ENCODE data around the gene IGFALS.

The IGFALS gene

DNA sequence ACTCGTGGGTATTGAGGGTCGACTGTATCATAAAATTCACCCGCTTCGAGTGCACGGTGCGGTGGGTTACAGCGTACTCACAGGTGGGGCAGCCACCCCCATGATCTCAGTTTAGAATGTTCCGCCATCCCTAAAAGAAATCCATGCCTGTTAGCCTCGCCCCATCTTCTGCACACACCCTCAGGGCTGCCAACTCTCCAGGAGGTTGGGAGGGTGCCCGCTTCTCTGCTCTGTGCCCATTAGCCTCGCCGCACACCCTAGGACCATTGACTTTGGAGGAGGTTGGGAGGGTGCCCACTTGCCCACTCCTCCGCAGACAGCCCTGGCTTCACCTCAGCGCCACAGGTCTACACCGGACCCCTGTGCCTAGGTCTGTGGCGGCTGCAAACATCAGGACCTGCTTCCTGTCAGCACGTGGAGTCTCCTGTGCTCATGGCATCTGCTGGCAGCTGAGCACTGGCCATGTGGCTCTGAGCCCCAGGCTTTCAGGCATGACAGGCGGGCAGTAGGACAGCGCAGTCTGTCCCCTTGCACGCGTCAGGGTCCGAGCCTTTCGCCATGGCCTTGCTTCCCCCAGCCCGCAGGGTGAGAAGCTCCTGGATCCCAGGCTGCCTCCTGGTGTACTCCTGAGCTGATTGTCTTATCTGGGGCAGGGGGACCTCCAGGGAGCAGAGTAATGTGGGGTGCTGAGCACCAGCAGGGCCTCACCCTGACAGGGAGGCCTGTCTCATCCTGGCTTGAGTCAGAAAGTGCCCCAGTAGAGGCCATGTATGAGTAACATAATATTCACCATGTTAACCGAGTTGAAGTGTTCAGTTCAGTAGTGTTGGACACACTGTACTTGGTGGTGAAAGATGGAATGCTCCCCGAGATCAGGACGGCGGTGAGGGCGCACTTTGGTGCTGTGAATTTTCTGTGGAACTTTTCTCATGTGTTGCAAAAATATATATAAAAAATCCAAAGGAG is 44.1 kb downstream of the IGFALS start:
- peak in 1 of 2 donors; percentile 67 for DNase-seq (ENCODE audit: low read depth in 2 of 2)
- no peak overlapping the region for H3K4me3 ChIP-seq (replicated peaks in 1 of 2; ENCODE audit: low read depth in 2 of 2, low read length in 2 of 2)
- TF ChIP-seq, protein P1, sequence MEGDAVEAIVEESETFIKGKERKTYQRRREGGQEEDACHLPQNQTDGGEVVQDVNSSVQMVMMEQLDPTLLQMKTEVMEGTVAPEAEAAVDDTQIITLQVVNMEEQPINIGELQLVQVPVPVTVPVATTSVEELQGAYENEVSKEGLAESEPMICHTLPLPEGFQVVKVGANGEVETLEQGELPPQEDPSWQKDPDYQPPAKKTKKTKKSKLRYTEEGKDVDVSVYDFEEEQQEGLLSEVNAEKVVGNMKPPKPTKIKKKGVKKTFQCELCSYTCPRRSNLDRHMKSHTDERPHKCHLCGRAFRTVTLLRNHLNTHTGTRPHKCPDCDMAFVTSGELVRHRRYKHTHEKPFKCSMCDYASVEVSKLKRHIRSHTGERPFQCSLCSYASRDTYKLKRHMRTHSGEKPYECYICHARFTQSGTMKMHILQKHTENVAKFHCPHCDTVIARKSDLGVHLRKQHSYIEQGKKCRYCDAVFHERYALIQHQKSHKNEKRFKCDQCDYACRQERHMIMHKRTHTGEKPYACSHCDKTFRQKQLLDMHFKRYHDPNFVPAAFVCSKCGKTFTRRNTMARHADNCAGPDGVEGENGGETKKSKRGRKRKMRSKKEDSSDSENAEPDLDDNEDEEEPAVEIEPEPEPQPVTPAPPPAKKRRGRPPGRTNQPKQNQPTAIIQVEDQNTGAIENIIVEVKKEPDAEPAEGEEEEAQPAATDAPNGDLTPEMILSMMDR (IDR thresholded peaks at IDR 0.05; ENCODE audit: low read depth, low read length) = no peak

GRCh38 chr16:1747934-1748333 is 45.6 kb downstream of the IGFALS start:
- H3K4me3 ChIP-seq (replicated peaks in 1 of 2; ENCODE audit: low read depth in 2 of 2, low read length in 2 of 2) = no peak overlapping the region
- TF ChIP-seq, protein P1 (IDR thresholded peaks at IDR 0.05; ENCODE audit: low read depth, low read length) = no peak
- no peak for DNase-seq (ENCODE audit: low read depth in 2 of 2)

- H3K4me3 ChIP-seq (replicated peaks in 1 of 2; ENCODE audit: low read depth in 2 of 2, low read length in 2 of 2) = no peak overlapping the region
- TF ChIP-seq, protein P1 (IDR thresholded peaks at IDR 0.05; ENCODE audit: low read depth, low read length) = no peak
- peak in 1 of 2 donors; percentile 72 for DNase-seq (ENCODE audit: low read depth in 2 of 2)
These were observed 46.8 kb downstream of the IGFALS start for GRCh38 chr16:1746693-1747195.

DNA sequence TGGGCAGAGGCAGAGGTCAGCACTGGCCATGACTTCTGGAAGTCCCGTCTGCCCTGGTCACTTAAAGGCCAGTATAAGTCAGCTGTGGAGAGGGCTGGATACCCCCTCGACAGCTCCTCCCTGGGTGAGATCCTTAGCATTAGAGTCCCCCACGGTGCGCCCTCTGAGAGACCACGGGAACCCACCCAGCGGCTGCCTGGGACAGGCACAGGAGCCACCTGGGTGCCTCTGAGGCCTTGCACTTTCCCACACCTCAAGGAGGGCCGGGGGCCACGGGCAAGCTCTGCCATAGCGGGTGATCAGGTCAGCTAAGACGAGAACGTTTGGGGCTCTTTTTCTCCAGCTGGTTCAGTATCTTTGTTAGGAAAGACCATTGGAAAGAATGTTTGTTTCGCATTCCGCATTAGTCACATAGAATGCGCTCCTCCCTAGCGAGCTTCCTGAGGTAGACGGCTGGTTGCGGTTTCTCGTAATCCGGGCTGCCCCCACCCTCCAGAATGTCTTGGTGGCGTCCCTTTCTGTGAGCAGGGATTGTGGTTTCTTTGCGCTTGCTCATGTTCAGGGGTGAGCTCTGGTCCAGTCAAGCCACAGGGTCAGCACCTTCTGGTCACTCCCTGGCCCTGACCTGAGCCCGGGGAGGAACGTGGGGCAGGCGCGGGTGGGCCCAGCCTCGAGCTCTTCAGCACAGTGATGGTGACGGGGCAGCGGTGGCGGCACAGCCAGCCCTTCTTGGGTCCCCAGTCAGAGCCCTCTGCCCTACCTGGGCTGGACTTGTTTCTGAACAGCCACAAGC is 47.4 kb downstream of the IGFALS start:
- DNase-seq (ENCODE audit: low read depth in 2 of 2) = peak; percentile 65 to 84
- no peak overlapping the region for H3K4me3 ChIP-seq (replicated peaks in 1 of 2; ENCODE audit: low read depth in 2 of 2, low read length in 2 of 2)
- TF ChIP-seq, protein P1 (IDR thresholded peaks at IDR 0.05; ENCODE audit: low read depth, low read length) = no peak

DNA sequence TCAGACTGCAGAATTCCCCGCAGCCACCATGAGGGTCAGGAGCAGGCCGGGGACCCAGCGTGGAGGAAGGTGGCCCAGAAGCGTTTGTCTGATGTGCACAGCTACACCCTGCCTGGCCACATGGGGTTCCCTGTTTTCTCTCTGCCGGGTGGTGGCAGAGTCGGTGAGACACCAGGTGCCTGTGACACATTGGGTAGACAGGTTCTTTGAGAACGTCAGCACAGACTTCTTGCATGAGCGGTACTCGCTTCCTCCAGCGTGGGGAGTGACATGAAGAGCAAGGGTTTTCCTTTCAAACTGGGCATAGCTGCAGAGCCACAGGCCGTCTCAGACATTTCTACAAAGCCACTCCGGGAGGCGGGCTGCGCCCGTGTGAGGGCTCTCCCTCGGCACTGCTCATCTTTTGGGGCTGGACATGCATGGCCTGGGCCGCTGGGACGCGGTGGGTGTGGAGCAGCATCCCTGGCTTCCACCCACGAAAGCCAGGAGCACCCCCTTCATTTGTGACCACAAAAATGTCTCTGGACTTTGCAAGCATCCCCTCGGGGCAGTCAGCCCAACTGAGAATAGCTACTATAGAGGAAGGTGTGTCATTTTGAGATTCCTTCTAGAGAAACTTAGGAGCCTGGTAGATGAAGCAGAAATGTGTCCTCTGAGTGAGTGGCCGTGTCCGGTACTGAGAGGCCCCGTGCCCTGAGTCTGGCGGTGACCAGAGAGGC is 48.2 kb downstream of the IGFALS start:
- TF ChIP-seq, protein P1 (IDR thresholded peaks at IDR 0.05; ENCODE audit: low read depth, low read length) = no peak
- no peak overlapping the region for H3K4me3 ChIP-seq (replicated peaks in 1 of 2; ENCODE audit: low read depth in 2 of 2, low read length in 2 of 2)
- DNase-seq (ENCODE audit: low read depth in 2 of 2) = peak; percentile 39 to 61

GRCh38 chr16:1744338-1744840 is 49.1 kb downstream of the IGFALS start:
- DNase-seq (ENCODE audit: low read depth in 2 of 2) = no peak
- TF ChIP-seq, protein P1 (IDR thresholded peaks at IDR 0.05; ENCODE audit: low read depth, low read length) = no peak
- H3K4me3 ChIP-seq (replicated peaks in 1 of 2; ENCODE audit: low read depth in 2 of 2, low read length in 2 of 2) = no peak overlapping the region

Measured in cardiac fibroblast (primary cell).